Measurements from ENCODE around the gene TPD52L1.

The TPD52L1 gene

GRCh38 chr6:125169522-125169921 lies 15.9 kb downstream of the TPD52L1 start:
- TF ChIP-seq, protein P1, sequence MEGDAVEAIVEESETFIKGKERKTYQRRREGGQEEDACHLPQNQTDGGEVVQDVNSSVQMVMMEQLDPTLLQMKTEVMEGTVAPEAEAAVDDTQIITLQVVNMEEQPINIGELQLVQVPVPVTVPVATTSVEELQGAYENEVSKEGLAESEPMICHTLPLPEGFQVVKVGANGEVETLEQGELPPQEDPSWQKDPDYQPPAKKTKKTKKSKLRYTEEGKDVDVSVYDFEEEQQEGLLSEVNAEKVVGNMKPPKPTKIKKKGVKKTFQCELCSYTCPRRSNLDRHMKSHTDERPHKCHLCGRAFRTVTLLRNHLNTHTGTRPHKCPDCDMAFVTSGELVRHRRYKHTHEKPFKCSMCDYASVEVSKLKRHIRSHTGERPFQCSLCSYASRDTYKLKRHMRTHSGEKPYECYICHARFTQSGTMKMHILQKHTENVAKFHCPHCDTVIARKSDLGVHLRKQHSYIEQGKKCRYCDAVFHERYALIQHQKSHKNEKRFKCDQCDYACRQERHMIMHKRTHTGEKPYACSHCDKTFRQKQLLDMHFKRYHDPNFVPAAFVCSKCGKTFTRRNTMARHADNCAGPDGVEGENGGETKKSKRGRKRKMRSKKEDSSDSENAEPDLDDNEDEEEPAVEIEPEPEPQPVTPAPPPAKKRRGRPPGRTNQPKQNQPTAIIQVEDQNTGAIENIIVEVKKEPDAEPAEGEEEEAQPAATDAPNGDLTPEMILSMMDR (IDR thresholded peaks at IDR 0.05; ENCODE audit: control insufficient read depth, insufficient read depth, low read depth, low read length, missing control alignments), result no peak
- no peak overlapping the region for H3K4me3 ChIP-seq (ENCODE audit: control insufficient read depth, low read depth, low read length)
- no peak for DNase-seq (ENCODE audit: low read depth)

DNA sequence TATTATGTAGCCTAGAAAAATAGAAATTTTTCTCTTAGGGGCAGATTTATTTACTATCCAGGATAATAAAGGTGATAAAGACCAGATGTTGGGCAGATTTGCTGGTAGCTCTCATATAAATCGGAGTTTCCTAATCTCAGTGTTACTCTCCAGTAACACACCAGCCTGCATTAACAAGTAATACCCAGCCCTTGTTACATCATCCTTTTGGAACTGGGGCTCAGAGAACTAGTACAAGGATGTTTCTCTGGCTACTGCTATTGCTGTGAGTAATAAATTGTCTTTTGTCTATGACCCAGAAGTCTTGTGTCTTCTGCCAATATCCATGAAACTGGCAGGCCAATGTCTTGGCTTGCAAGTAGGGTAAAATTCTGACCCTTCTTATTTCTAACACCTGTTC lies 16.8 kb downstream of the TPD52L1 start:
- TF ChIP-seq, protein P1 (IDR thresholded peaks at IDR 0.05; ENCODE audit: control insufficient read depth, insufficient read depth, low read depth, low read length, missing control alignments), result no peak
- peak; percentile 90 for DNase-seq (ENCODE audit: low read depth)
- no peak overlapping the region for H3K4me3 ChIP-seq (ENCODE audit: control insufficient read depth, low read depth, low read length)

DNA sequence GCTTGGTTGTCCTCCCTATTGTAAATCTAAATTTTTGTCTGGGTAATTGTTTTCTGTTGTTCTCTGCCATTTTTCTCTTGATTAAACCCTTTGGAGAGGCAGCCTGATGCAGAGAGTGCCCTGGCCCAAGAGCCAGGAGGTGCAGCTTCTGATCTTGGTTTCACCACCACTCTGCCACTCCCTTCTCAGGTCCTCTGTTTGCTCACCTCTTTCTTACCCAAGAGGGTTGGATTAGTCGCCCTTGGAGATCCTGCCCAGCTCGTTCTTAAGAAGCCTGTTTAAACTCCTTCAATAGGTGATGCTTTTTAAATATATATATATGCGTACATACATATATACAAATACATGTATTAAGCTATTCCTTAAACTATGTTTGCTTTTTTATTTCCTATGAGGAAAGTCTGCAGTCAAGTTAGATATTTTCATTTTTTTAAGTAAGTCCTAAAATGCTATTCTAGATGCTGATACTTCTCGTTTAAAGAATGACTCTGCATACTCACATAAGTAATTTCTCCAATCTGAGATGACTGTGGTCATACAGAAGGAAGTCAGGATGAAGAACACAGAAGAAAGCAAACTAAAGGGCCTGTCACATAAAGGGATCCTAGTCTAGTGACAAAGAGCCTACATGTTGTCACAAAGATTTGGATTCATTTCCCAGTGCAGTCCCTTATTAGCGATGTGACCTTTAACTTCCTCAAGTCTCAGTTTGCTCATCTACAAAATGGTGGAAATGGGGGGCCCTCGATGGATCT lies 19.9 kb downstream of the TPD52L1 start:
- no peak for DNase-seq (ENCODE audit: low read depth)
- H3K4me3 ChIP-seq (ENCODE audit: control insufficient read depth, low read depth, low read length), result no peak overlapping the region
- TF ChIP-seq, protein P1 (IDR thresholded peaks at IDR 0.05; ENCODE audit: control insufficient read depth, insufficient read depth, low read depth, low read length, missing control alignments), result no peak

DNA sequence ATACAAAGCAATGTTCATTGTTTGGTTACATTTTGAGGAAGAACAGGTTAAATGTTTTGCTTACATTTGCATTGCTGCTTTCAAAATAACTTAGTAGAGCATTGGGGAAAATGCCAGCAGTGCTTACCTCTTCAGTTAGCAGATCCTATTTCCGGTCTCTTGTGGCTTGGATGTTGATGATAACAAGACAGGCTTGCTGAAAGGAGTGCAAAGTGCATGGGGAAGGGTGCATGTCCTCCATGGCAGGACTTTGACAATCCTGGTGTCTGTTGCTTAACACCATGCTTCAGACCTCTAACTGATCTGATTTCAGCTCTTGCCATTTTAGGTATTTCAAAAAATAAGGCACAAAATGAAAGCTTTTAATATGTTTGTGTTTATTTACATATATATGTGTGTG lies 21.1 kb downstream of the TPD52L1 start:
- no peak overlapping the region for H3K4me3 ChIP-seq (ENCODE audit: control insufficient read depth, low read depth, low read length)
- DNase-seq (ENCODE audit: low read depth), result no peak
- TF ChIP-seq, protein P1 (IDR thresholded peaks at IDR 0.05; ENCODE audit: control insufficient read depth, insufficient read depth, low read depth, low read length, missing control alignments), result no peak

DNA sequence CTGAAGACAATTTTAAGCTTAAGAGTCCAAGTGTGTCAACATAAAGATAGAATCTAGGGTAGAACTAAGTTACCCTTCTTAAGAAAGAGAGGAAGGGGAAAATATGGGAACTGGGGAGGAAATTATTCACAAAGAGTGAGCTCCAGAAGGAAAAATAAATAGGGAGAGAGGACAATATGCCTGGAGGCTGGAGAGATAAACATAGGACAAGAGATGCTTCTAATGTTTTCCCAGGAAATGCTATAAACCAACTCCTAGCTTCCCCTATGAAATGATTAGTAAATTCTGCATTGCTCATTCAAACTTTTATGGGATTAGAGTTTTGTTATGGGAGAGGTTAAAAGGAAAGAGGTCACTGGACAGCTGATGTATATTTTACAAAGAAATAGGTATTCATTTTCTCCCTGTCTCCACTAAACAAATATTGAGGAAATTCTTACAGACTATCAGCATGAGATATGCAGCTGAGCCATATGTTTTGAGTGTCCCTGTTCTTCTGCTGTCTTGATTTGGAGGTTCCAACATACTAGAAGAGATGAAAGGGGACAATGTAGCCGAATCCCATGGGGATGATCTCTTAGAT lies 22.0 kb downstream of the TPD52L1 start:
- no peak overlapping the region for H3K4me3 ChIP-seq (ENCODE audit: control insufficient read depth, low read depth, low read length)
- TF ChIP-seq, protein P1 (IDR thresholded peaks at IDR 0.05; ENCODE audit: control insufficient read depth, insufficient read depth, low read depth, low read length, missing control alignments), result no peak
- no peak for DNase-seq (ENCODE audit: low read depth)

- no peak for DNase-seq (ENCODE audit: low read depth)
- TF ChIP-seq, protein P1 (IDR thresholded peaks at IDR 0.05; ENCODE audit: control insufficient read depth, insufficient read depth, low read depth, low read length, missing control alignments), result no peak
- H3K4me3 ChIP-seq (ENCODE audit: control insufficient read depth, low read depth, low read length), result no peak overlapping the region
Observed at GRCh38 chr6:125182237-125183008, 28.9 kb downstream of the TPD52L1 start.

Measured in AG09309 (cell line).